HG03097 (cell line): ENCODE results near the gene PLPPR1.
"Not testable (repeated sequence)": the region's sequence is repeated elsewhere in the genome, so short reads cannot be mapped to it uniquely, and the experiment has no call there.

ENCODE experiments used
- ATAC-seq: cut with Tn5 transposase; IDR thresholded peaks from one replicate; pipeline ENCODE4 v1.9.1; 2021; ENCODE audit not compliant: unreplicated experiment, low FRiP score

Gene PLPPR1

GRCh38 chr9:101039581-101039980, 11.1 kb downstream of the PLPPR1 start:
- ATAC-seq: not testable (repeated sequence)

- ATAC-seq: no peak
These were observed 19.4 kb downstream of the PLPPR1 start for GRCh38 chr9:101047848-101048397.

- ATAC-seq: no peak
These were observed 22.1 kb downstream of the PLPPR1 start for GRCh38 chr9:101050650-101051049.

GRCh38 chr9:101054657-101055056, 26.1 kb downstream of the PLPPR1 start:
- no peak for ATAC-seq

- no peak for ATAC-seq
These were observed 27.0 kb downstream of the PLPPR1 start for GRCh38 chr9:101055516-101055915.

DNA sequence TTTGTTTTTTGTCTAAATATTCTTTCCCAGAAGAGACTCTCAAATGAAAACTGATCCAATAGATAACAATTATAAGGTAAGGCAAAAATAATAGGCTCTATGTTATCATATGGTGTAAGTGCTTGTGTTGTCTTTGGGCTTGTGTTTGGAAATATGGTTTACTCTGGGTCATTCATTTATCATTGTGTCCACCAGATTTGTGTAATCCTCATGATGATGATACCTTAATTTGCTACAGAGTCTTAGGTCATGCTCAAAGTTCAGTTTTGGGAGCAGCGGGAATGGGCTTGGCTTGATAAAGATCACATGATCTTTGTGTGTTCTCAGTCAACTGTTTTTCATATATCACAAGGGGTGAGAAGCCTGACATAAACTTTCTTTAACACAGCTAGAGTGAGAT, 34.2 kb downstream of the PLPPR1 start:
- ATAC-seq: no peak

DNA sequence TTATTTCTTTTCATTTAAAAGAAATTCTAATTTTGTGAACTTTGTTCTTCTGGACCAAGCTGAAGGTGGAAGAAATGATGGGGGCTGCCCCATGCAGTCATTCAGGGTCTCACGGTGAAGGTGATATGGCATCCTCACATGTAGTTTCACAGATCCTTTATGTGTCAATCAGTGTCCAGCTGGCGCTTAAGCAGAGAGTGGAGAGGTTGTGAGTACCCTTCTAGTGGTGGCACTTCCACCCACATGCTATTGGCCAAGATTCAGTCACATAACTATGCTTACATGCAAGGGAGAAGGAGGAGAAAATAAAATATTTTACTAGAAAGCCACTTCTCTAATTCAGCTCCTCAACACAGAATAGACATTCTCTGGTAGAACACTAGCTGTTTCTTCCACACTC, 34.7 kb downstream of the PLPPR1 start:
- no peak for ATAC-seq

- ATAC-seq: no peak
These were observed 35.7 kb downstream of the PLPPR1 start for GRCh38 chr9:101064206-101064605.

GRCh38 chr9:101065930-101066329, 37.4 kb downstream of the PLPPR1 start:
- no peak for ATAC-seq

- no peak for ATAC-seq
These were observed 40.2 kb downstream of the PLPPR1 start for GRCh38 chr9:101068696-101069095.

- ATAC-seq: no peak
These were observed 43.7 kb downstream of the PLPPR1 start for GRCh38 chr9:101072259-101072658.

GRCh38 chr9:101073122-101073521, 44.6 kb downstream of the PLPPR1 start:
- ATAC-seq: no peak

- no peak for ATAC-seq
These were observed 53.1 kb downstream of the PLPPR1 start for GRCh38 chr9:101081641-101082040.

DNA sequence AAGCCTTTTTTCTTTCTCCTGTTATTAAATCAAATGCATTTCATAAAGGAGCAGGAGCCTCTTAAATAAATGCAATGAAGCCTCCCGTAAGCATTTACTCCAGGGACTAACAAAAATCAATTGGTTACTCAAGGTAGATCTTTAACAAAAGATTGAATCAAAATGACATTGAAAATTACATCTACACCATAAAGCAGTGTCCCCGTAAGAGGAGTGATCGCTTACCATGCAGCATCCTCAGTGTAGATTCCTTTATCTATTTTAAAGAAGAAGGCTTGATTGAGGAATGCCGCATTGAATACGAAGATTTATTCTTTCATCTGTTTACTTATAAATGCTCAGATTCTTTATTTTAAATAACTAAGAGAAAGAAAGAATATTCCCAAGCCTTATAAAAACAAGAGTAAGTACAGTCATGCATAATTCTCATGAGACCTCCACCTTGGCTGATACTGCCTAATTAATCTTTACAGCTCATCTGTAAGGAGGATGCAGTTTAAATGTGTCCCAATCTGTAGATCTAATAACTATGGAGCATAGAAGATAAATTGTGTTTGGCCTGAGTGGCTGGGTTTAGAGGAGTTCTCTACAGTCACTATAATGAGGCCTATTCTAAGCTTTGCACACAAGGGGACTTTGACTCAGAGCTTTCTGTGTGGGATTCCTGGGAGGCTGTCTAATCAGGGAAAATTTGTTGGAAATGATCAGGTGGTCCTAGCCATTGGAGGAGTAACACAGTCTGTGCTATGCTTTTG, 55.1 kb downstream of the PLPPR1 start:
- ATAC-seq: no peak

- ATAC-seq: no peak
These were observed 58.9 kb downstream of the PLPPR1 start for GRCh38 chr9:101087426-101087825.

DNA sequence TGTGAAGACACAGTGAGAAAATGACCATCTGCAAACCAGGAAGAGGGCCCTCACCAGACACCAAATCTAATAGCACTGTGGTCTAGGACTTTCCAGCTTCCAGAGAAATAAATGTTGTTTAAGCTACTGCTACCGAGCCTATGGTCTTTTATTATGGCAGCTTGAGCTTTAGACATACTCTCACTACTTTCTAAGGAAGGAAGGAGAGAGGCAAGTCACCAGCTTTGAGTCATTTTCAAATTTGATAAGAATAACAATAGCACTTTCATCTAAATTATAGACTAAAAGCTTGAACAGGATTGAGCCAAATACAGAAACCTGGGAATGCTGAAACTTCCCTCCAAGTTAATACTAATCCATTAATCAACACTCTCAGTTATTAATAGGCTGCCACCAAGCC, 64.4 kb downstream of the PLPPR1 start:
- no peak for ATAC-seq

DNA sequence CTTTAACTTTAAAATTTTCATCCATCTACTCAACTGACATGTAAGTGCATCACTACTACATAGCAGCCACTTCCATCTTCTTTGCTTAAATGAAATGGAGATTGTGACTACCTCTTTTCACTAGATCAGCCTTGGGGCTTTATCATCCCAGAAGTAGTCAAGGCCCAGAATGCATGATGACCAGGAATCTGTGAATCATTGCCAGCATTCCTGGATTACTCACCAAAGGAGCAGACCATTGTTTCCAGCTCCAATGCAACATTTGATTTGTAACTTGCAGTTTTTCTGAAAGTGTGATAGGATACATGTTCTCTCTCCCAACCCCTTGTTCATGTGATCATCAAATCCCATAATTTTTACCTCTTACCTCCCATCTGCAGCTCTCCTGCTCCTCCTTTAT, 65.1 kb downstream of the PLPPR1 start:
- ATAC-seq: no peak

DNA sequence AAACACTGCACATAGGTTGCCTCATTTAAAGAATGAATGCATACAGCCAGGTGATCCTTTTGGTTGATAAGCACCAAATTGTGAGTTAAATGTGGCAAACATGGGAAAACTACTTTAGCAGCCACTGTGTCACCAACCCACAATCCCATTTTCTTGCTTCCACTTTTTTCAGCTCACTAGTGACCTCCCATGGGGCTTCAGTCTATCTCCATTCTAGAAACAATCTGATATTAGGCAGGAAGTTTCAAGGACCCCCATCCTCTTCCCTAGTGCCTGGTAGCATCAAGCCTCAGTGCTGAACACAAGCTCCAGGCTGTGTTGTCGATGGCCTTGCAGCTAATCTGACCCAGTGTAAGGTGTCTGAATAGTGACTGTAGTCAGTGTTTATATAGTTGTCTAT, 66.2 kb downstream of the PLPPR1 start:
- ATAC-seq: no peak

GRCh38 chr9:101097210-101097609, 68.7 kb downstream of the PLPPR1 start:
- no peak for ATAC-seq

GRCh38 chr9:101098392-101098791, 69.9 kb downstream of the PLPPR1 start:
- no peak for ATAC-seq

DNA sequence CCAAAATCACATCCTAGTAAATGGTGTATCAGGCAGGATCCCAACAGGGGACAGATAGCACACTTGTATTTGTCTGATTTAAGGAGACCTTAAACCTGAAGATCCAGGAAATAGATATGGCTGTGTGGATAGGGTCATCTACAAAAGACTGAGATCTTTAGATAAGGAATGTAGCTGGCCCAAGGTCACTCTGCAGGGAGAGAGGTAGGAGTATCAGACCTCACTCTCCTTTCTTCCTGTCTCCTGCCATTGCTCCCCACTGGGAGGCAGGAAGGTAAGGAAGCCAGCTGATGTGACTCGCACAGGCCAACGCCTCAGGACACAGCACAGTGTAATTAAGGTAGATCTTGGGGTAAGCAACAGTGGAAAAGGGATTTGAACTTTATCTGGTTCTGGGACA, 85.8 kb downstream of the PLPPR1 start:
- ATAC-seq: no peak

DNA sequence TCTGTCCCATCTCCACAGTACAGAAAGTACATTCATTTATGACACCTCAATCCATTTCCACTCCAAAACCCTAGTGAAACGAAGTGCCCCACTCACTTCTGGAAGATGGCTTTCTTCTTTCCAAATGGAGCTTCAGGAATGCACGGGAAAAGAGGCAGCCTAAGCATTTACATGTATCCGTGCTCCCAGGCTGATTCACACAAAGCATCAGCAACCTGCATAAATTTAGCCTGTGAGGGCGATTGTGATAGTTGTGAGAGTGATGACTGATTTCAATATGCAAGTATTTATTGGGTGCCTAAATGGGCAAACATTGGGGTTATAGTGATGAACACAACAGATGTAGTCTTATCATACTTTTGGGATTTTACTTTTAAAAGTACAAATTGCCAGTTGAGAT, 86.6 kb downstream of the PLPPR1 start:
- no peak for ATAC-seq

DNA sequence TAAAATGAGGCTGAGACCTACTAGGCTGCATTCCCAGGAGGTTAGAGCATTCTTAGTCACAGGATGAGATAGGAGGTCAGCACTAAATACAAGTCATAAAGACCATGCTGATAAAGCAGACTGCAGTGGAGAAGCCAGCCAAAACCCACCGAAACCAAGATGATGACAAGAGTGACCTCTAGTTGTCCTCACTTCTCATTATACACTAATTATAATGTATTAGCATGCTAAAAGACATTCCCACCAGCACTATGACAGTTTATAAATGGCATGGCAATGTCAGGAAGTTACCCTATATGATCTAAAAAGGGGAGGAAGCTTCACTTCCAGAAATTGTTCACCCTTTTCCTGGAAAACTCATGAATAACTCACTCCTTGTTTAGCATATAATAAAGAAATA, 88.6 kb downstream of the PLPPR1 start:
- ATAC-seq: no peak
